DND-41 (cell line): Measurements from ENCODE around the gene HTRA1.

Experiments used
- CTCF ChIP-seq: IDR thresholded peaks from 2 replicates; pipeline ENCODE4 v1.5.1; 2012; ENCODE audit warnings: borderline replicate concordance, low read length, moderate library complexity, mild to moderate bottlenecking; ENCODE audit not compliant: poor library complexity, severe bottlenecking; ENCODE audit errors: extremely low read depth
- EZH2 ChIP-seq: IDR thresholded peaks from 3 replicates; pipeline ENCODE4 v1.6.1; 2012; ENCODE audit warnings: borderline replicate concordance, low read depth, mild to moderate bottlenecking, moderate library complexity, low read length, inconsistent platforms; ENCODE audit not compliant: severe bottlenecking

- TF ChIP-seq CTCF (no peak), EZH2 (no peak)
Measured at GRCh38 chr10:122468307-122468925, 7.1 kb downstream of the HTRA1 start.
